ENCODE measurements around the gene SCARB1. TPM values are rescaled to one million over a fixed set of nuclear protein-coding genes. Genes with fewer than 3 reads are reported as not detected.

SCARB1 gene
- total RNA-seq, 2 experiments from 2014 or later, result 32.5 to 32.6 TPM

DNA sequence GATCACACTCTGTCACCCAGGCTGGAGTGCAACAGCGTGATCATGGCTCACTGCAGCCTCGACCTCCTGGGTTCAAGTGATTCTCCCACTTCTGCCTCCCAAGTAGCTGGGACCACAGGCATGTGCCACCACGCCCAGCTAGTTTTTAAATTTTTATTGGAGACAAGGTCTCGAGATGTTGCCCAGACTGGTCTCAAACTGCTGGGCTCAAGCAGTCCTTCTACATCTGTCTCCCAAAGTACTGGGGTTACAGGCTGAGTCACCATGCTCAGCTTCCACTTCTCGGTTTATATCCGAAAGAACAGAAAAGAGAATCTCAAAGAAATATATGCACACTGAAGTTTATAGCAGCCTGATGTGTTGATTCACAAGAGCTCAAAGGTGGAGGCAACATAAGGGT is 107.5 kb downstream of the SCARB1 start:
- POLR2A ChIA-PET, result interaction anchor here (1.0 kb wide), 1 partner anchor 18 kb away, joined by 8 read pairs; no protein-coding TSS in a partner anchor
- CTCF ChIA-PET, result interaction anchor here (1.8 kb wide), 1 partner anchor 8 kb away, joined by 9 read pairs; no protein-coding TSS in a partner anchor

DNA sequence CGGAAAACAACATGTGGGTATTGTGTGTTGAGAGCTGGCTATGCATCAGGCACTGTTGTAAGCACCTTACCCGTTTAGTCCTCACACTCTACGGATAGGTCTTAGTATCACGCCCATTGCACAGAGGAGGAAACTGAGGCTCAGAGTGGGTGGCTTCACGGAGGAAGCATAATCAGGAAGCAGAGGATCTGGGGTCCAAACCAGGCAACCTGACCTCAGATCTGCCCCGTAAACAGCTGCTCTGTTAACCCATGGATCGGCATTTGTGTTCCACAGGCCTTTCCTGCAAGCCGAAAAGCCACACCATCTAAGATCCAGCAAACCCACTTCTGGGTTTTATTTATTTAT is 107.9 kb downstream of the SCARB1 start:
- POLR2A ChIA-PET, result interaction anchor here (1.0 kb wide), 1 partner anchor 18 kb away, joined by 8 read pairs; no protein-coding TSS in a partner anchor
- CTCF ChIA-PET, result interaction anchor here (1.8 kb wide), 1 partner anchor 9 kb away, joined by 9 read pairs; no protein-coding TSS in a partner anchor

DNA sequence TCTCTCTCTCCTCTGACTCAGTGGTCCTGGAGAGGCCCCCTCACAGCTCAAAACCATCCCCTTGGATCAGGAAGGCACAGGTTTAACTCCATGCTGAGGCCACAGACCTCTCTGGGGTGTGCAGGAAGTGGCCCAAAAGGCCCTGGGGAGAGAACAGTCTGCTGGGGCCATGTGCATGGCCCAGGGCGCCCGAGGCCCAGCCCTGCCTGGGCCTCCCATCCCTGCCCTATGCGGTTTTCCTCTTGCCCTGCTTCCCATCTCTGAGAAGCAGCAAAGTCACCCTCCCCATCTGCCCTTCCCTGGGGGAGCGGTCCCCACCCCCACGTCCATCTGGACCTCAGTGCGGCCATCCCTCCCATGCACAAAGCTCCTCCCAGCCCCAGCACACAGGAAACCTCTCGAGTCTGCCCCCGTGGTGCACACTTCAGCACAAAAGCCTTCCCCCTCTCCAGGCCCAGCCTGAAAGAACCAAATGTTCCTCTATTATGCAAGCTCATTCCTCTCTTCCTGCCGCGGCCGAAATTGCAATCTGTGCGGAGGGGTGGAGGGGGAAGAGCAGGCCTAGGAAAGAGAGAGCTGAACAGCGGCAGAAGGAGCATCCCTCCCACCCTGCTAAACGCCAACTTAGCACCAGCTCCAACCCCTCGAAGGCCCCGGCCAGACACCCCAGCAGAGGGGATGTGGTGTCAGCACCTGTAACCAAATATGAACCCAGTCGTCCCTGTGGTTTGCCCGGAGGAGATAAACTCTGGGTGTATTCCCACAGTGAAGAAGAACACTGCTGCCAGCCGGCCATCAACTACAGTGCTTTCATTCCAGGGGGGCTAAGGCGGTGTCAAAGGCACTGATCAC is 108.5 kb downstream of the SCARB1 start:
- POLR2A ChIA-PET, result interaction anchor here (1.0 kb wide), 1 partner anchor 19 kb away, joined by 8 read pairs; no protein-coding TSS in a partner anchor

DNA sequence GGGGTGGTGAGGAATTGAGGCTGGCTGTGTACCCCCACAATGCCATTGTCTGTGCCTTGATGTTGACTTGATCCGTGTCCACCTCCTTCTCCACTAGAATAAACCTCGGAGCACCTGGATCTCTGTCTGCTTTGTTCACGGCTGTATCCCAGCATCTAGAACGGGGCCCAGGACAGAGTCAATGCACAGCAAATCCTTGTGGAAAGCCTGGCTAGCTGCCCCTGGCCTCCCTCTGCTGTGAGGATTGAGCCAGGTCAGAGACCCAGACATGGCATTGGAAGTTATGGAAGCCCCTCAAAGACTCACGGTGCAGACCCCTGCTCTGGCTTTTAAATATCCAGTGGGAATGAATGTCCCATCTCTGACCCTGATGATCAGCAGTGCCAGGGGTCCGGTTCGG is 109.2 kb downstream of the SCARB1 start:
- CTCF ChIA-PET, result no interaction called here
- POLR2A ChIA-PET, result no interaction called here

More for the DNA sequence above, 108.5 kb downstream of the SCARB1 start:
- CTCF ChIA-PET, result interaction anchor here (1.8 kb wide), 1 partner anchor 9 kb away, joined by 9 read pairs; no protein-coding TSS in a partner anchor

DNA sequence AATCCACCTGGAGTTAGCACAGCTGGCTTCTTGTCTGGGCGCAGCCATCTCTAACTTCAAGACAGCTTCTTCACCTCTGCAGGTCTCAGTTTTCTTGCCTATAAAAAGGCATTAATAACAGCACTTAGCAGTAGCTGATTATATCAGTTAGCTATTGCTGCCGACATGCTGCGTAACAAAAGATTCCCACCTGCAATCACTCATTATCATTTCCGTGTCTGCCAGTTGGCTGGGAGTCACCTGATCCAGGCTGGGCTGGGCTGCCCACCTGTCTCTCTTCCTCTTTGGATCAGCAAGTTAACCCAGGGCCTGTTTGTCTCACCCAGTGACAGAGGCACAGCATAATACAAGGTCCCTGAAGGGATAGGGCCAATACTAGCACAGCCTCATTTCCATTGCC is 109.7 kb downstream of the SCARB1 start:
- ChIA-PET POLR2A (no interaction called here), CTCF (no interaction called here)

DNA sequence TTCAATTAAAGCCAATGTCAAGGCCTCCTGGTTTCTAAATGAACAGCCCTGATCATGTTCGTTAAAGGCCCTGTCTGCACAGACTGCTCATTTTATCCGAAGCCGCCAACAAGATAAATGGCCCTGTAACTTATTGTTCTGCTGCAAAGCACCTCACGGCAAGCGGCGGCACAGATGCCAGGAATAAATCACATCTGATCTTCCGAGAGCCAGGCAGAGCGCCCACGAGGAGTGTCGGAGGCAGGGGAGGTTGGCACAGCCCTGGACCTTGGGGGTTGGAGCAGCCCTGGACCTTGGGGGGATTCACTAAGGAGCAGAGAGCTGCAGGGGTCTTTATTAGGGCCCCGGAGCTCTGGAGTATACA is 110.5 kb downstream of the SCARB1 start:
- POLR2A ChIA-PET, result no interaction called here
- CTCF ChIA-PET, result no interaction called here

DNA sequence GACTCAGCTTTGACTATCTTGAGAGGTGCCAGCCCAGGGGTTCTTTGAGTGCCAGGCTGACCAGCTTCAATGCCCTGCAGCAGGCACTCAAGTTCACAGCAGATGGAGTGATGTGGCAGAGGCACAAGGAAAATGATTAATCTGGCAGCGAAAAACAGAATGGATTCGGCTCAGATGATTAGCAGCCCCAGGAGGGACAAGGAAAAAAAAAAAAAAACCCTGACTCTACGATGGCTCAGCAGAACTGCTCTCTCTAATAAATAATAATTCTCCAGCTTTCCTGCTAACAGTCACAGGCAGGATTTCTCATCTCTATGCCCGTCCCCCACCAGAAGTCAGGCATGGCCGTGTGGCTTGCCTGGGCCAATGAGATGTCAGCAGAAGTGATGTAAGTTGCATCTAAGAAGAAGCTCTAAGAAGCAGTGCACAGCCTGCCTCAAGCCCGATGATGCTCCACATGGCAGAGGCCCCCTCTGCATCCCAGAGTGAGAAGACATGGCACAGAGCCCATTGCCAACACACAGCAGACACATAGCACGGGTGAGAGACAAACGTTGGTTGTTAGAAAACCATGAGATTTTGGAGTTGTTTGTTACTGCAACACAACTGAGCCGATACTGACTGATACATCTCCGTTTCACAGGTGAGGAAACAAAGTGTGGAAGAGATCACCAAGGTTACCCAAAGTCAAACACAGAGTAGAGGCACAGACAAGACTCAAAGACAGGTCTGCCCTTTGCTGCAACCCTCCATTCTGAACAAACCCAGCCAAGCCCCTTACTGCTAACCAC is 111.0 kb downstream of the SCARB1 start:
- POLR2A ChIA-PET, result no interaction called here
- CTCF ChIA-PET, result interaction anchor here (0.7 kb wide), 1 partner anchor 20 kb away, joined by 4 read pairs; no protein-coding TSS in a partner anchor

DNA sequence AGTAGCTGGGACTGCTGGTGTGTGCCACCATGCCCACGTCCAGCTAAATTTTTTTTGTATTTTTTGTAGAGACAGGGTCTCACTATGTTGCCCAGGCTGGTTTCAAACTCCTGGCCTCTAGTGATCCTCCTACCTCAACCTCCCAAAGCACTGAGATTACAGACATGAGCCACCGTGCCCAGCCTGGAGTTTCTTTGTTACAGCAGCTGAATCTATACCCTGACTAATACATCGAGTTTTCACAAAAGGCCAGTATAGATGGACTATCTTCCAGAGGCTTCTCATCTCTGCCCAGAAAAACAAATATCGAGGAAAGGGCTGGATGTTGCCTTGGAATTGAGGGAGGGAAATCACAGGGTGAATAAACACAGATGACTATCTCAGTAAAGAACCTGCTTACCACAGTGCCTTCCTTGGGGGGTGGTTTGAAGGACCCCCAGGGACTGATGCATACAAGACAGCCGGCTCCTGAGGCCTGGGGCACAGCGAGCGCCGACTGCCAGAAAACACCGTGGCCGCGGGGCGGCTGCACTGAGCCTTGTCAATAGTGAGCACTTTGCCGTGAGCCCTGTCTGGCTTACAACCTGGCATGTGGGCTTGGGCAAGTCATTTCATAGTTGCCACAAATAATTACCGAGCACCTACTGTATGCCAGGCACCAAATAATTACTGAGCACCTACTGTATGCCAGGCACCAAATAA is 111.9 kb downstream of the SCARB1 start:
- POLR2A ChIA-PET, result no interaction called here
- CTCF ChIA-PET, result interaction anchor here (0.7 kb wide), 1 partner anchor 19 kb away, joined by 4 read pairs; no protein-coding TSS in a partner anchor

DNA sequence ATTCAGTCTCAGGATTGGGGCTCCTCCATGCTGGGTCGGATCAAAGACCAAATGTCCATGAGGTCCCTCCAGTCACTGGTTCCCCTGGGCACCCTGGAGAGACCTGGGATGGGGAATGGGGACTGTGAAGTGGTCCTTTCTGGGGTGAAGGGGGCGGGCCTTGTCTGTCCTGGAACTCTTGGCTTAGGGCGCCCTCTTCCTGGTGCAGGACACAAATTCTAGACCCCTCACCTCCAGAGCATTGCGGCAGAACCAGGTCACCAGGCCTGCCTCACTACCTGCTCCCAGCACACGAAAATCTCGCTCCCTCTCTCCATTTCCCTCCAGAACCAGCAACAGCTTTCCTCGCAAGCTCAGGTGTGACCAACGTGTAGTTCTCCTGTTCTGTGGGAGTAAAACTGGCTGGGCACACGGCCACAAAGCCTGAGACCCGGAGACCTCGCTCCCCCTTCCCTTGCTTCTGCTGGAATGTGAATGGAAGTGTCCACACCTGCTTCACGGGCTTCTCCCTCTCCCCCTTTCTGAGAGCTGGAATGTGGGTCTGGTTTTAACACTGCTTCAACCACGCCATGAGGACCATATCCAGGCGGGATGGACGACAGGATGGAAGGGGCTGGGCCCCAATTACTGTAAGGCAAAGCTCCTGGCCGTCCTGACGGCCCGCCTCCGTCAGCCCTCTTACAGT is 112.7 kb downstream of the SCARB1 start:
- CTCF ChIA-PET, result no interaction called here

DNA sequence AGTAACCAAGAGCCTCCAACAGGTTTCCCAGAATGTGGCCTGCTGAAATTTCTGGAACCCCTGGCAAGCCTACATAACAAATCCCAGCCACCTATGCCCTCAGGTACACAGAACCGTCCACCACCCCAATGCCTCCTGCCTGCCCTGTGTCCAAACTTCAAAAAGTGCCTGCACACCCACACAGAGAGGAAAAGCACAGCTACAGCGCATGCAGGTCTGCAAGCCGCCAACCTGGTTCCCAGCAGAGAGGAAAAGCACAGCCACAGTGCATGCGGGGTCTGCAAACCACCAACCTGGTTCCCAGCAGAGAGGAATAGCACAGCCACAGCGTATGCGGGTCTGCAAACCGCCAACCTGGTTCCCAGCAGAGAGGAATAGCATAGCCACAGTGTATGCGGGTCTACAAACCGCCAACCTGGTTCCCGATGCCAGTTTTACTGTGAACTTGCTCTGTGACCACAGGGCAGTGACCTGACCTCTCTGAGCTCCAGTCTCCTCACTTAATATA is 113.5 kb downstream of the SCARB1 start:
- POLR2A ChIA-PET, result no interaction called here
- CTCF ChIA-PET, result interaction anchor here (0.6 kb wide), 1 partner anchor 390 kb away, joined by 3 read pairs; no protein-coding TSS in a partner anchor

More for the DNA sequence above, 112.7 kb downstream of the SCARB1 start:
- POLR2A ChIA-PET, result no interaction called here

DNA sequence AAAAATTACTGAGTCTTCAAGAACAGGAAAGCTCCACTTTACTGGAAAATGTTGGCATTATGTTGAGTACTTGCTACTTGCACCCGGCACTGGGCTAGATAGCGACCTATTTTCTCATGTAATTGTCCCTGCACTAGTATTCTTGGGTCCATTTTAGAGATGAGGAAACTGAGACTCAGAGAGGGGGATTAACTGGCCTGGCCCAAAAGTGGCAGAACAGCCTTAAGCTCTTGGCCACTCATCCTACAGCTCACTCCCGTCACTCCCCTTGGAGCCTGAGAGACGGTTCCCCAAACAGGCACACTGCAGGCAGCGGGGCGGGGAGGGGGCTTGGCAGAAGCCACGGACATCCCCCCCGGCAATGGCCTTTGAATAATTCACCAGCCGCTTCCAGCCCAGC is 113.9 kb downstream of the SCARB1 start:
- ChIA-PET POLR2A (no interaction called here), CTCF (interaction anchor here (0.8 kb wide), 1 partner anchor 9 kb away, joined by 3 read pairs; no protein-coding TSS in a partner anchor)

DNA sequence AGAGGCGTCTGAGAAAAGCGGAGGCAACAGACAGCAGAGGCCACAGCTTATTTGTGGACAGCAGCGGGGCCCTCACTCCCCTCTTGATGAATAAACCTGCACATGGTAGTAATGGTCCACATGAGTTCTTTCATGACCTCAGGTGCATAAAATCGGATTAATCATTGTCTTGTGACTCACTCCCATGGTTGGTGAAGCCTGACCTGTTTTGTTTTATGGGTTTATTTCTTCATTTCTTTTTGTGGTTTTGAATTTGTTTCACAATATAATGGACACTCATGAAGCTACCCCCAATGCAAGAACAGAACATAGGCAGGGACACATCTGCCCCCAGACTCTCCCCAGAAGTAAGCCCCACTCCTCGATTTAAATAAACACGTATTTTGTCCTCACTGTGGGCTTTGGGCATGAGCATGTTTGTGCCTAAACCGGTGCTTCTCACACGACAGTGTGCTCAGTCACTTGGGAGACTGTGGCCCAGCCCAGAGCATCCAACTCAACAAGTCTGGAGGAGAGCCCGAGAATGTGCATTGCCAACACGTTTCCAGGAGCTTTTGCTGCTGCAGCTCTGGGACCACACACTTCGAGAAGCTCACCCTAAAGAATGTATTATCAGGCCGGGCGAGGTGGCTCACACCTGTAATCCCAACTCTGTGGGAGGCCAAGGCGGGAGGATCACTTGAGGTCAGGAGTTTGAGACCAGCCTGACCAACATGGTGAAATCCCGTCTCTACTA is 116.1 kb downstream of the SCARB1 start:
- ChIA-PET CTCF (no interaction called here), POLR2A (no interaction called here)

DNA sequence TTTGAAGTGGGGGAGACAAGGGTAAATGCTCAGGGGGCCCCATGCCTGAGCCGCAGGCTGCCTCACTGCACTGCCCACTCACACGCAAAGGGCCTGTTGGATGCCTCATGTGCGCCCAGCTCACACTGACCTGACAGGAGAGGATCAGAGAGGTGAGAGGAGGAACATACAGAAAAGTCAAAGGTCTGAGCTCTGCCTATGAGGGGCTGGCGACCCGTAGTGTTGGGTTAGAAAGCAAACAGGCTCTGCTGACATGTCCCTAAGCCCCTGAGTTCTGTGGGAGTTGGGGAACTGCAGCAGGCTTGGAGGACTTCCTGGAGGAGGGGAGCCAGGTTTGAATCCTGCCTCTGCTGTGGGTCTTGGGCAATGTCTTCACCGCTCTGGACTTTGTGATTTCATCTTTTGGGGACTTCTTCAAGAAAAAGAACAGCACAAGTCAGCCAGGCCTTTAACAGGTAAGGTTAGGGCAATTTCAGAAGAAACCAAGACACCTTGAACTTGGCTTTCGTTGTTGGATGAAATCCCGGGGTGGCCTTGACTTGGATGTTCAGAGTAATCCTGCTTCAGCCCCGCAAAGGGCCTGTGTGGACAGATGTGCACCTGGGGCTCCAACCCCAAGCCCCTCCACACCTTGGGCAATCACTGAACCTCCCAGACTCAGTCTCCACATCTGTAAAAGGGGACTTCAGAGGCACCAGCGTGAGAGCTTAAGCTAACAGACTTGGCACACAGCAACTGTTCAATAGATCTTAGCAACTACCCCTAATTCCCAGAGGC is 116.8 kb downstream of the SCARB1 start:
- ChIA-PET POLR2A (no interaction called here), CTCF (no interaction called here)

DNA sequence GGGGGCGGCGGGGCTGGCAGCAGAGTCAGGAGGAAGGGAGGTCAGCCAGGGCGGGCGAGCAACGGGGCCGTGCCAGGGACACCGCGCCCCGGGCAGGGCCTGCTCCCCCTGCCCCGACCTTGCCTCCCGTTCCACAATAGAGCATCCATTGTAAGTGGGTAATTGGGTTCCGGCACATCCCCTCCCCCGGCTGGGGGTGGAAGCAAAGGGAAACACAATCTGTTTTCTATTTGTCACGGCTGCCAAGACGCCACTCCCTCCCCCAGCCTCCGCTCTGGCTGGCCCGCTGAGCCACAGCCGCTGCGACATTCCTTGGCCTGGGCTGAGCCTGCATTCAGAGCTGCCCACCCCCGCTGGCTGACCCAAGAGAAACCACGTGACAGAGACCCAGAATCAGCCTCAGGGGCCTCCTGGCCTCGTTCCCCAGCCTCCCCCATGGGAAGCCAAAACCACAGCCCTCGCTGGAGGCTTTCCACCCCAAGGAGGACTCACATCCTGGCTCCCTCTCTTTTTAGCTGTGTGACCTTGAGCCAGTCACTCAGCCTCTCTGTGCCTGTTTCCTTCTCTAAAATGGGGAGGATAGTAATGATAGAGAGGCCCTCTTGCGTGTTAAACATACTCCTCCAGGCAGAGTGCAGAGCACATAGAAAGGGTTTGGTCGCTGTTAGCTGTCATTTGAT is 117.6 kb downstream of the SCARB1 start:
- ChIA-PET CTCF (no interaction called here), POLR2A (no interaction called here)

DNA sequence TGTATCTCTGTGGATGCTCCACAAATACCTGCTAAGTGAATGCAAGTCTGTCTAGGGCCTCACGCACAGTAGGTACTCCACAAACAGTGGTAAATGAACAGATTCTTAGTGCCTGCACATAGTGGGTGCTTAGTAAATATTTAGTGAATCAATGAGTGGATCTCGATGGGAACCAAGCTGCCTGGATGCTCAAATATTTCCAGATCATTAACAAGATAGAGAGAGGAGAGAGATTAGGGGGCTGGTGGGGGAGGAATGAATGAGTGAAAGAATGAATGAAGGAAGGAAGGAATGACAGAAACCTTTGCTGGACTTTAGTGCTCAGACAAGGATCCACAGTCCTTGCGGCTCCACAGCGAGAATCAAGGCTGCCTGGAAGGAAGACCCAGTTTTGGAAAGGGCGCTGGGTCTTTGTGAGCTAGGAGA is 118.2 kb downstream of the SCARB1 start:
- ChIA-PET POLR2A (interaction anchor here (0.5 kb wide), 1 partner anchor 280 kb away, joined by 5 read pairs; no protein-coding TSS in a partner anchor), CTCF (no interaction called here)

DNA sequence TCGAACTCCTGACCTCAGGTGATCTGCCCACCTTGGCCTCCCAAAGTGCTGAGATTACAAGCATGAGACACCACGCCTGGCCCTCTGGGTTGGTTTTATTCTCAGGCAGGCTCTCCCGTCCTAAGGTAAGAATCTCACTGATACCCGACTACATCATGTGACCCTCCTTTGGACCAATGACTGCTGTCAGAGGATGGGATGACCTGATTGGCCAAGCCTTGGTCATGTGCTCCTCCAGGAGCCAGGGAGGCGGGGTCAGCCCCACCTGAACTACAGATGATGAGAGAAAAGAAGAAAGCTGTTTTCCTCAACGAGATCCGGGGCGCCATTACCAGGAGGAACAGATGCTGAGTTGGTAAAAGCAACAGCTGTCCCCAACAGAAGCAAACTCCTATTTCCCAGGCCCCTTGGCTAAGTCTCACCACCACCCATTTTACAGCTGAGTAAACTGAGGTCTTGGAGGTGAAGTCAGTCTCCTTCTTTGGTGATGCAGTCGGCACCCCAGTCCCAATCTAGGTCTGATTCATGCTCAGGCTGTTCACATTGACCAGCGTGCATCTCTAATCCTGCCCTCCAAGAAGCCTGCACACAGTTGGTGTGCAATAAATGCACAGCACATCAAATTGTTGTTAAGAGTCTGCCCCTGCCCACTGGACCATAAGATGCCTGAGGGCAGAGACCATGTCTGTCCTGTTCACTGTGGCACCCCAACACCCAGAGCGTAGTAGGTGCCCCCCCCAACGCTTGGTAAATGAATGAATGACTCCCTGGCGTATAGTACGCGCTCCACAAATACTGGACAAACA is 118.8 kb downstream of the SCARB1 start:
- ChIA-PET CTCF (no interaction called here), POLR2A (interaction anchor here (0.5 kb wide), 1 partner anchor 280 kb away, joined by 5 read pairs; no protein-coding TSS in a partner anchor)
